Neural cell (in vitro differentiated cells): ENCODE results near the gene LRRC4.

ENCODE experiments used
- CTCF ChIP-seq: fragments of 450-650 bp; IDR thresholded peaks from 2 replicates; pipeline ENCODE4 v1.5.1; 2014; ENCODE audit warnings: antibody characterized with exemption, mild to moderate bottlenecking, moderate library complexity; ENCODE audit not compliant: poor library complexity, severe bottlenecking
- TAF1 ChIP-seq: IDR thresholded peaks from 2 replicates; pipeline ENCODE4 v1.6.1; 2012; ENCODE audit warnings: low read depth

- TF ChIP-seq CTCF (no peak), TAF1 (no peak)
Observed at GRCh38 chr7:128003167-128003566, 28.1 kb downstream of the LRRC4 start.
